GM19025 (cell line): ENCODE results near the gene TNS1.

Source experiments
- ATAC-seq: cut with Tn5 transposase; IDR thresholded peaks from one replicate; pipeline ENCODE4 v1.9.1; 2021; ENCODE audit warnings: mild to moderate bottlenecking, low read depth, moderate library complexity; ENCODE audit not compliant: unreplicated experiment

TNS1 gene

DNA sequence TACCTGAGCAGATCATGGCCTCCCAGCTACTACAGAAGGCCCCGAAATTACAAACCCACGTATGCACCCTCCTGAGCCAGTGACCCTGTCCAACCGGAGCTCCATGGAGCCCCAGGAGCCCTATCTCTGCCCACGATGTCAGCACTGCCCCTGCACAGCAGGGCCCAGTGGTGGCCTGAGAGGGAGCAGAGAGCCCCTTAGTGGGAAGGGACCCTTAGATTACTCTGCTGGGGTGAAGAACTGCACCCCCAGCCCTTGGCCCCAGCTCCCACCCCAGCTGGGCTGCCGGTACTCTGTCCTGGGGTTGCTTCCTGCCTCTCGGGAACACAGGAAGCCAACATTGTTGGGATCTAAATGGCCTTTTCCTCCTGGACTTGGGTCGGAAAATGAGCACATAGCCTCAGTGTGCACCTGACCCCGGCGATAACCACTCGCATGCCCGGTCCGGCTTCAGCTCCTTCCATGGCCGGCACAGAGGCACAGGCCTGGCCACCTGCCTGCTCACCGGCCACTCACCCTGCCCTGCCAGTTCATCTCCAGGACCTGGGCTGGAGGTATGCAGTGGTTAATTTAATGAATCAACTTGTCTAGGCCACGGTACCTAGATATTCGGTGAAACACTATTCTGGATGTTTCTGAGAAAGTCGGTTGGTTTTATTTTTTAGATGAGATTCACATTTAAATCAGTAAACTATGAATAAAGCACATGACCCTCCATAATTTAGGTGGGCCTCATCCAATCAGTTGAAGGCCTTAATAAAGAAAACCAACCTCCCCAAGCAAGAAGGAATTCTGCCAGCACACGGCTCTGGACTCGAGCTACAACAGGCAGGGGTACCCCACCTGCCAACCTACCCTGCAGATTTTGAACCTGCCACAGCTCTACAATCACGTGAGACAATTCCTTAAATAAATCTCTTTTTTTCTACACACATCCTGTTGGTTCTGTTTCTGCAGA is 19.2 kb downstream of the TNS1 start:
- ATAC-seq, result no peak

DNA sequence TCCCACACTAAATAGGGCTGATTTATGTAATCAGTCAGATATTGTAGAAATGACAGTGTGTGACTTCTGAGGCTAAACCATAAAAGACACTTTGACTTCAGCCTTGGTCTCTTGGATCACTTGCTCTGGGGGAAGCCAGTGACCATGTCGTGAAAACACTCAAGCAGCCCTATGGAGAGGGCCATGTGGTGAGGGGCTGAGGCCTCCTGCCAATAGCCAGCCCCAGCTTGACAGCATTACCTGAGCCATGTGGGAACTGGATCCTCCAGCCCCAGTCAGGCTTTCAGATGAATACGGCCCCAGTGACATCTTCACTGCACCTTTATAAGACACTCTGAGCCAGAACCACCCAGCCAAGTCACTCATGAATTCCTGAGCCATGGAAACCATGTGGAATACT is 20.8 kb downstream of the TNS1 start:
- no peak for ATAC-seq

DNA sequence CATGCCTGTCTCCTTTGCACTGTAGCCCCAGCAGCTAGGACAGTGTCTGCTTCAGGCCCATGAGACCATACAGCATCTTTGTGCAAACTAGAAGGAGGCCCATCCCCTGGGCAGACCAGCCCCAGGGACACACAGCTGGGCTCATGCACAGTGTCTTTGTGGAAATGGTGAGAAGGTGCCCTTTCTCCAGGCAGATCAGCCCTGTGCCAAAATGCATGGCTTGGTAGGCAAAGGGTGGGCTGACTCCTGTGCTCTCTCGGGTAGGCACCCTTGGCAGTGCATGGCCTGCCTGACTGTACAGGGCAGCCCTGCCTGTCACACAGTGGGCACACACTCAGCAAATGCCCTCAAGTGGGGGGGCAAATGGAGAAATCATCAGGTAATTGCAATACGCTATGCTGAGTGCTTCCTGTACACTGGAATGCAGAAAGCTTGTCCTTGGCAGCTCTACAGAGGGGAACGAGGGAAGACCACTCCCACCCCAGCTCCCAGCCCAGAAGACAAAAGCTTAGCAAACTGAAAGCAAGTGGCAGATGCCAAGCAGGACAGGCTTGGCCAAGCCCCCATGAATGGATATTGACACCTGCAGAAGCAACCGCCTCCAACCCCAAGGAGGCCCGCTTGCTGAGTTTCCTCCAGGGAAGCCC is 21.6 kb downstream of the TNS1 start:
- ATAC-seq, result no peak

DNA sequence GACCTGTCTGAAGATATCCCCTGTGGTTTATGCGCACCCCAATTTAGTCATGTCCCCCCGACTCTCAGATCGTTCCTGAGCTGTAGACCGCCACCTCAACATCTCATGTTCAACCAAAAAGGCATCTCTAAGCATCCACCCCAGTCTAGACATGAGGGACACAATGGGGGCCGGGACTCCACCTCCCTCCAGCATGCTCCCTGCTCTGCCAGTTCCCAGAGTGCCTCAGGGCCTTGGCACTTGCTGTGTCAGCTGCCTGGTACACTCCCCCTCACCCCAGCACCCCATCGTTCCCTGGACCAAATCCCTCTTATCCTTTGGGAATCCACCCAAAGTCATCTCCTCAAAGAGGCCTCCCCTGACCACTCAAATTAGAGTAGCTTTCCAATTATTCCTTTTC is 22.2 kb downstream of the TNS1 start:
- no peak for ATAC-seq

DNA sequence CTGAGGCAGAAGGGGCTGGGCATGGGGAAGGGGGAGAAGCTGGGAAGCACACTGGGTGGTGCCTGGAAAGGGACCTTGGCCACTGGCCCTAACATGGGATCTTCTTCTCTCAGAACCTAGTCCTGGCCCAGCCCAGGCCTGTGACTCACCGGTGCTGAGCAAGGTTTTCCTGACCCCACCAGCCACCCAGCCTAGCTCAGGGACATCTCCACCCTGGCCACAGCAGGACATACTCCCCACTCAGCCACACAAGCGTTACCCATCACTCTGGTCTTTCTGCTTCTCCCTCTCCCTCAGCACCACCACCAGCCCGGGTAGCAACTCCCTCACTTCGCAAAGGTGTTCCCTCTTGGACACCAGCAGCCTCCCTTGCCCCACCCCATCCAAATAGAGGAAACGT is 22.8 kb downstream of the TNS1 start:
- ATAC-seq, result no peak

DNA sequence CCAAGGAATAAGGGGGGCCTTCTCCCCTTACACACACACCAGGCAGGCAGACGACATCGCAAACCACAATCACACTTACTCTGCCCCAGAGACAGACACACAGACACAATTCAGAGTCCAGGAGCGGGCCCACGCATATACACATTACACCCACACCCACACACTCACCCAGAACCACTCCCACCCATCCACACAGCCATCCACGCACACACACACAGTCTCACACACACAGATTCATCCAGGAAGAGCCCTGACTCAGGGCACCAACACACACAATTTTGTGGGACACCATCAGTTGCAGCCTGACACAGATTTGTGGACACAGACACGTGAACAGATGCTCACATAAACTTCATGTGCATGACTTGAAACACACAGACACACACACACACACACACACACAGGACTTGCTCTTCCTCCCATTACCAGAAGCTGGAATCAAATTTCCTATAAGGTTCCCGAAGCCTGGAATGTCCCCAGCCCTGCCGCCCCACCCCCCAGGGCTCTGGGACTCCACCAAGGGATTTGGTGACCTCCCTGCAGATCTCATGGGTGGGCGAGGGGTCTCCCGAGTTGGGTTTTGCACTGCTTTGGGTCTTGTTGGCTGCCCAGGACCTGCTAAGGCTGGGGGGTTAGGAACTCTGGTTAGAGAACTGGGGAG is 23.5 kb downstream of the TNS1 start:
- ATAC-seq, result no peak

DNA sequence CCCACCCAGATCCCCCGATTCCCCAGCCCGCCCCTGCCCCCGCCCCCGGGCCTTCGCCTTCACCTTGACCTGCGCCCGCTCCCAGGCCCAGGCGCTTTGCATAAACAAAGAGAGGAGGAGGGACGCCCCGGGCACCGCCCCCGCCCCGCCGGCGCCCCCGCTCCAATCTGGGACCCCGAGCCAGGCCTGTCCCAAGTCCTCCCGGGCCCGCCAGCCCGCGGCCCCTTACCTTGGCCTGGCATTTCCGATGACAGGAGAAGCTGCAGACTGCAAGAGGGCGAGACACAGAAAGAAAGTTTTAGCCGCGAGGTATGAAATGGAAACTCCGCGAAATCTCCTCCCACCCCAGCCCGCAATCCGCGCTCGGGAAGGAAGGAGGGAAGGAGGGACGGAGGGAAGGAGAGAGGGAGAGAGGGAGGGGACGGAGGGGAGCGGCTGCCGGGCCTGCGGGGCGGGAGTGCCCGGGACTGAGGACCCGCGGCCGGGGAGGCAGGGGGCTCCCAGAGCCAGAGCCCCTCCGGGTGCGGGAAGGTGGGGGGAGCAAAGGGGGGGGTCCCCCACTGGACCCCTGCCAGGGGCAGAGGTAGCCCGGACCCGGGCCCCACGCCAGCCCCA is 24.2 kb downstream of the TNS1 start:
- ATAC-seq, result no peak

DNA sequence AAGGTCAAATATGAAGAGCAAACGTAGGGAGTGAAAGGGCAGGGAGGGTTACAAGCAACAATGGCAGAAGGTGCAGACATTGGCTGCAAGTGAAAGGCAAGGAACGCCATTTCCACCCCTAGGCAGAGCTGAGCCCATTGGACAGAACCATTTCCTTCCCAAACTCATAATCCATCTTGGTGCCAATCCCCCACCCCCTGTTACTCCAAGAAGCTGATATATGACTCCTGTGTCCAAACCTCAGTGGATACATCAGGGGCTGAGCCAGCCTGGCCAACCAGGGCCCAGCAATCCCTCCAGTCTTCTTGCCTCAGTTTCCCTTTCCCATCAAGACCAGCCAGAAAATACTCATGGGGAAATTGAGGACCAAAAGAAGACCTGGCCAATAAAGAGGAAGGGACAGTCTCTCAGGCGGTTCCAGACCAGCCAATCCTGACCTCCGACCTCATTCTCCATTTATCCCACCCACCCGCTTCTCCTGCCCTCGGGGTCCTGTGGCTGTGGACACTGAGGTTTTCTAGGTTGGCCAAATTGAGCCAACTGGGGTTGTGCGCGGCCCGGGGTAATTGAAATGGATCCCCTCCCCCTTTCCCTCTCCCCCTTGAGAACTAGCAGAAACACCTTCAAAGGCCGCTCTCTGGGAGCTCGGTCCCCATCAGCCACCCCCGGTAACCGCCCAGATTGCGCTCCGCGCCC is 24.8 kb downstream of the TNS1 start:
- no peak for ATAC-seq

DNA sequence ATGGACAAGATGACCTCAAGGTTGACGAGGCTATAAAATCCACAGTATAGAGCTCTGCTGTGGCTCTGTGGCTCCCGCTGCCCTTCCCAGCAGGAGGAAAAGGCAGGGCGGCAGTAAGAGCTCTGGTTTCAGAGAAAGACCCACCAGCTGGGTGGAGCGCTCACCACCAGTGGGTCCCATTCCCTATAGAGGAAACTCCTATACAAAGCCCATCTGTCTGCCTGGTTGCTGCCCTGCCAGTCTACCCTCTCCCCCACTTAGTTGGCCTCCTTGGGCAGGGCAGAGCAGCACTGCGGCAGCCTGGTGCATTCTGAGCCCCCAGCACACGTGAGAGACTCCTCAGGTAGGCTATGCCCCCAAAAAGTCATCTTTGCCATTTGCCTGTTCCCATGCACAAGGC is 26.5 kb downstream of the TNS1 start:
- no peak for ATAC-seq

DNA sequence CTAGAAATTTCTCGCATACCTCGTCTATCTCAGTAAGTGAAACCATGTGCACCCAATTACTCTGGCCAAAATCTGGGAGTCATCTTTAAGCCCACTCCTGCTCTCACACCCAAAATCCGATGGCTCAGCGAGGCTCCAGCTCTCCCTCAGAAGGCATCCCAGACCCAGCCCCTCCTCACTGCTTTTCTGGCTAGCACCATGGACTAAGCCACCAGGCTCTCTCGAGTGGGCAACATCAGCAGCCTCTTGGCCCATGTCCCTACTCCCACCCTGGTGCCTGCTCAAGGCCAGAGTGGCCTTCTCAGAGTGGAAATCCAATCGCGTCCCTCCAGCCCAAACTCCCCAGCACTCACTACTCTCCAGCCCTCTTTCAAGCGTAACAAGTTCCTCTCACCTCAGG is 27.2 kb downstream of the TNS1 start:
- no peak for ATAC-seq

DNA sequence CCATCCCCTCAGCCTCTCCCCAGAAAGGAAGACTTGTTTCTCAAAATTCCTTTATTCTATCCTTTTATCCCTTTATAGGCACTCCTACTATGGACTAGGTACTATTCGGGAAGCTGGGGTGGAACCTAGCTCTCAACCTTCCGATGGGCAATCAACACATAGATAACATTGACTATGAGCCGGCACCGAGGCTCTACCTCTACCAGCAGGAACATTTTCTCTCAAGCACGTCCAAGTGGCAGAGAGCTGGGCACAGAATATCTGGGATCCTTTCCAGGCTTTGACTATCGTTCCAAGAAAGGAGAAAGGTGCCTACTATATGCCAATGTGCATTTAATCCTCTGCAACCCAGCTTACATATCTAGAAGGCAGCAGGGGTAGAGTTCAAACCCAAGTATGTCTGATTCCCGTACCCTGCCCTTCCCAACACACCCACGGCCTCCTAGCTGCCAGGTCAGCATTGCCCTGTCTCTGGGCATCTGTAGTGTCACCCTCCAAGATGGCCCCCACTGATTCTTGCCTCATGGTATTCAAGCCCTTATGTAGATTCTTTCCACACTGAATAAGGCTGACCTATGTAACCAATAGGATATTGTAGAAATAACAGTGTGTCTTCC is 28.3 kb downstream of the TNS1 start:
- no peak for ATAC-seq

DNA sequence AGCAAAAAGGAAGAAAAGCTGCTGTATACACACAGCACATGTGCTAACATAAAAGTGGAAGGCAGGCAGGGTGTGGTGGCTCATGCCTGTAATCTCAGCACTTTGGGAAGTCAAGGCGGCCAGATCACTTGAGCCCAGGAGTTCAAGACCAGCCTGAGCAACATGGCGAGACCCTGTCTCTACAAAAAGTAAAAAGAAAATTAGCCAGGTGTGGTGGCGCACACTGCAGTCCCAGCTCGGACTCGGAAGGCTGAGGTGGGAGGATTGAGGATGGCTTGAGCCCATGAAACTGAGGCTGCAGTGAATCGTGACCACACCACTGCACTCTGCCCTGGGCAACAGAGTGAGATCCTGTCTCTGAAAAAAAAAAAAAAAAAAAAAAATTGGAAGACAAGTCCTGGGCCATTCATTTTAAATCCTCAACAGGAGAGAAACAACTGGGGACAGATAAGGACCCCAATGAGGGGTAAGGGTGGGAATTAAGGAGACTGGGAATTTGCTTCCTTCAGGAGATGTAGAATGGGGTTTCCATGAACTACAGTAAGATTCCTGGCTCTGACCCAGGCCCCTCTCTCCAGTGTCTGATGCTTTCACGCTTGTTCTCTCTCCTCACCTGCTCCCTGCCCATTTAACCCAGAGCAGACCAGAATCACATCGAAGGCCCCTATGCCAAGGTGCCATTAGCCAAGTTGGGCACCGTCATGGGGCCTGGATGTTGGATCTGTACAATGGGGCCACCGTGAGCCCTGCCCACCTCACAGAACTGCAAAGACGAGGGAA is 29.6 kb downstream of the TNS1 start:
- no peak for ATAC-seq

DNA sequence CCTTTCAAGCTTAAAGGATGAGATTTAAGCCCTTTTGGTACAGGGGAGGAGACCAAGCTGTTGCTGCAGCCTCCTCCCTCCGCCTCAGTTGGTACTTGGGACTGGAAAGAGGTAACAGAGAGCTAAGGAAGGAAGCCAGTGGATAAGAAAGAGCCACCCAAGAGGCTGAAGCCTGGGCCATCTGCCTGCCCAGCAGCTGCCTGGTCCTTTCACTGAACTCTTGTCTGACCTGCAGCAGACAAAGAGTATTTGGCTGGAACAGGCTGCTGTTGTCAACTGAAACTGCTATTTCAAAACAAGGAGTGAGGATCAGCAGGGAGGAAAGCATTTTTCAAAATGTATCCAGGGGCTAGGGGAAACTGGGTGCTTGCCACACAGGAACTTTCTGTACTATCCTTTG is 30.3 kb downstream of the TNS1 start:
- ATAC-seq, result no peak

DNA sequence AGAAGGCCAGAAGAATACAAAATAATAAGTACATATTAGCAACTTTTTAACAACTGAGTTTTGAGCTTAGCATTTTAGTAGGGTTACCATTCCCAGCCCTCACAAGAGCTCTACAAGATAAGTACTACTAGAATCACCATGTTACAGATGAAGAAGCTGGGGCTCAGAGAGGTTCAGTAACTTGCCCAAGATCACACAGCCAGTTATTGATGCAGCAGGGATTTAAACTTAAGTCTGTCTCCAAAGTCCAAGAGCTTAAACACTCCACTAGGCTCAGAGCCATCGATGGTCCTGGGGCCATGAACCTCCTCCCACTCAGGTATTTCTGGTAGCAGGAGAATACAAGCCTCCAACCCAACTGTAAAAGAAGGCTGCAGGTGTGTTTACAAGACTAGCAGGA is 30.8 kb downstream of the TNS1 start:
- ATAC-seq, result no peak

DNA sequence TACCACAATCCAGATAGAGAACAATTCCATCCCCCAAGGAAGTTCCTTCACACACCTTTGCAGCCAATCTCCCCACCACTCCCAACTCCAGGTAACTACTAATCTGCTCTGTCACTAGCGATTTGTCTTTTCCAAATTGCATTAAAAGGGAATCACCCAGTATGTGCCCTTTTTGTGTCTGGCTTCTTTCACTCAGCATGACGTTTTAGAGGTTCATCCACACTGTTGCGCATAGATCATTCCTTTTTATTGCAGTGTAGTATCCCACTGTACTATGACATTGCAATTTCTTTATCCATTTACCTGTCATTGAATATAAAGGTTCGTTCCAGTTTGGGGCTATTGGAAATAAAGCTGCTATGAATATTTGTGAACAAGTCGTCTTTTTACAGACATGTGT is 31.6 kb downstream of the TNS1 start:
- no peak for ATAC-seq

DNA sequence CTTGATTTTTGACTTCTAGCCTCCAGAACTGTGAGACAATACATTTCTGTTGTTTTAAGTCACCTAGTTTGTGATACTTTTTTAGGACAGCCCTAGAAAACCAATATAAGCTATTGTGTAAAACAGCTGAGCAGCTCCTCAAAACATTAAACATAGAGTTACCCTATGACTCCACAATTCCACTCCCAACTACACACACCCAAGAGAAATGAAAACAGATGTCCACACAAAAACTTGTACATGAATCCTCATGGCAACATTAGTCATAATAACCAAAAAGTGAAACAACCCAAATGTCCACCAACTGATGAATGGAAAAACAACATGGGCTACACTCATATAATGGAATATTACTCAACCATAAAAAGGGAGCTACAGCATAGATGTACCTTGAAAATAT is 32.6 kb downstream of the TNS1 start:
- ATAC-seq, result no peak

DNA sequence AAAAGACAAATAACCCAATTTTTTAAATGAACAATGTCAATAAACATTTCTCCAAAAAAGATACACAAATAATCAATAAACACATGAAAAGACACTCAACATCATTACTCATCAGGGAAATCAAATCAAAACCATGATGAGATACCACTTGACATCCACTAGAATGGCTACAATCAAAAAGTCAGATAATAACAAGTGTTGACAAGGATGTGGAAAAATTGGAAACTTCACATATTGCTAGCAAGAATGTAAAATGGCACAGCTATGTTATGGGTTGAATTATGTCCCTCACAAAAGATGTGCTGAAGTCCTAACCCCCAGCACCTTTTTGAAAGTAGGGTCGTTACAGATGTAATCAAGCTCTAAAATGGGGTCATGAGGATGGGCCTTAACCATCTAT is 33.2 kb downstream of the TNS1 start:
- ATAC-seq, result no peak

DNA sequence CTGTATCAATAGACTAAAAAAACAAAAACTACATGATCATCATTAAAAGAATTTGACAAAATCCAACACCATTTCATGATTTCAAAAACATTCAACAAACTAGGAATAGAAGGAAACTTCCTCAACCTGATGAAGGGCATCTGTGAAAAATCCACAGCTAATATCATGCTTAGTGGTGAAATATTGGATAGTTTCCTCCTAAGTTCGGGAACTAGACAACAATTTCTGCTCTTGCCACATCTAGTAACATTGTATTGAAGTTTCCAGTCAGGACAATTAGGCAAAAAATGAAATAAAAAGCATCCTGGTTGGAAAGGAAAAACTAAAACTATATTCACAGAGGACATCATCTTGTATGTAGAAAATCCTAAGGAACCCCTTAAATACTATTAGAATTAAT is 34.8 kb downstream of the TNS1 start:
- ATAC-seq, result no peak

DNA sequence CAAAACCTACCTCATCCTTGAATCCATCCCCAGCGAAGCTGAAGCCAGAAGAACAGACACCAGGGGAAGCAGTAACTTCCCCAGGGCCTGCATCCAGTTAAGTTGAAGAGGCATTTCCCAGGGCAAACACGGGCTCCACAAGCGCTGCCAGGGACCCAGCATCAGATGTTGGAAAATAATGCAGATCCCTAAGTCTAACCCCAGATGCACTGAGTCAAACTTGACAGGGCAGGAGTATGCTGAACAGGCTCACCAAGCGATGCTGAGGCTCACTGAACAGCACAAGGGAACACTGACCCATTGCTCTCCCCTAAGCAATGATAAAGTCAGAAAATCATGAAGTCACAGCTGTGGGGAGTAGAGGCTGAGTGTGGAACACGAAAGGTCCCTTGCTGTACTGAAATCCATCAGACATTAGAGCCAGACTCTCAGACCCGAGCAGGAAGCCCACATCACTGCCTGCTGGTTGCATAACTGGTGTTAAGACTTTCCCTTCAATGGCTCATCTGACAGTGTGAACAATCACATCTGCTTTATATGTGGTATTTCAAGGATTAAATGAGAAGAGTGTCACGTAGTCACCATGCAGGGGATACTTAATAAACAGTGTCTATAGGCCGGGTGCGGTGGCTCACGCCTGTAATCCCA is 36.2 kb downstream of the TNS1 start:
- ATAC-seq, result no peak
